ENCODE data around the gene EHMT2.

Gene EHMT2

DNA sequence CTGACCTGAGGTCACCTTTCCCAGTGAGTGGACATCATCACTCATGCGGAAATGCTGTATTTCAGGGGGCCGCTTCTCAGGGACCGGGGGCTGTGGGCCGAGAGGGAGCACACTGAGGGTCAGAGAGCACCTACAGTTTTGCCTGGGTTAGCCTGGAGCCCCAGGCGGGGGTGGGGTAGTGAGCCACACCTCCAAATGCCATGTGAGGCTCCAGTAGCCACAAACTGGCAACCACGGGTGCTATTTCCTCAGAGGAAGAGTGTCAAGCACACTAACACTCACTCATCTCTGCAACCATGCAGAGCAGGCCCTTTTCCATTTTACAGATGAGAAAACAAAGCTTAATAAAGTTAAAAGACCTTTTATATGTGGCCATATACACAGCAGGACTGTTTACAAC is 4.7 kb downstream of the EHMT2 start:
- Mint-ChIP-seq H3K4me1 (no peaks in the 10 kb centered on the region), H3K27me3 (ENCODE audit: low read depth) (no peaks in the 10 kb centered on the region), H3K4me3 (no peak overlapping the region), H3K27ac (no peak overlapping the region), H3K9me3 (no peaks in the 10 kb centered on the region), H3K36me3 (ENCODE audit: low read depth) (peaks cover 52% of the 10 kb centered on the region)
- TF ChIP-seq, protein P1, sequence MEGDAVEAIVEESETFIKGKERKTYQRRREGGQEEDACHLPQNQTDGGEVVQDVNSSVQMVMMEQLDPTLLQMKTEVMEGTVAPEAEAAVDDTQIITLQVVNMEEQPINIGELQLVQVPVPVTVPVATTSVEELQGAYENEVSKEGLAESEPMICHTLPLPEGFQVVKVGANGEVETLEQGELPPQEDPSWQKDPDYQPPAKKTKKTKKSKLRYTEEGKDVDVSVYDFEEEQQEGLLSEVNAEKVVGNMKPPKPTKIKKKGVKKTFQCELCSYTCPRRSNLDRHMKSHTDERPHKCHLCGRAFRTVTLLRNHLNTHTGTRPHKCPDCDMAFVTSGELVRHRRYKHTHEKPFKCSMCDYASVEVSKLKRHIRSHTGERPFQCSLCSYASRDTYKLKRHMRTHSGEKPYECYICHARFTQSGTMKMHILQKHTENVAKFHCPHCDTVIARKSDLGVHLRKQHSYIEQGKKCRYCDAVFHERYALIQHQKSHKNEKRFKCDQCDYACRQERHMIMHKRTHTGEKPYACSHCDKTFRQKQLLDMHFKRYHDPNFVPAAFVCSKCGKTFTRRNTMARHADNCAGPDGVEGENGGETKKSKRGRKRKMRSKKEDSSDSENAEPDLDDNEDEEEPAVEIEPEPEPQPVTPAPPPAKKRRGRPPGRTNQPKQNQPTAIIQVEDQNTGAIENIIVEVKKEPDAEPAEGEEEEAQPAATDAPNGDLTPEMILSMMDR (IDR thresholded peaks at IDR 0.05; ENCODE audit: unreplicated experiment in 3 of 3), result no peak

DNA sequence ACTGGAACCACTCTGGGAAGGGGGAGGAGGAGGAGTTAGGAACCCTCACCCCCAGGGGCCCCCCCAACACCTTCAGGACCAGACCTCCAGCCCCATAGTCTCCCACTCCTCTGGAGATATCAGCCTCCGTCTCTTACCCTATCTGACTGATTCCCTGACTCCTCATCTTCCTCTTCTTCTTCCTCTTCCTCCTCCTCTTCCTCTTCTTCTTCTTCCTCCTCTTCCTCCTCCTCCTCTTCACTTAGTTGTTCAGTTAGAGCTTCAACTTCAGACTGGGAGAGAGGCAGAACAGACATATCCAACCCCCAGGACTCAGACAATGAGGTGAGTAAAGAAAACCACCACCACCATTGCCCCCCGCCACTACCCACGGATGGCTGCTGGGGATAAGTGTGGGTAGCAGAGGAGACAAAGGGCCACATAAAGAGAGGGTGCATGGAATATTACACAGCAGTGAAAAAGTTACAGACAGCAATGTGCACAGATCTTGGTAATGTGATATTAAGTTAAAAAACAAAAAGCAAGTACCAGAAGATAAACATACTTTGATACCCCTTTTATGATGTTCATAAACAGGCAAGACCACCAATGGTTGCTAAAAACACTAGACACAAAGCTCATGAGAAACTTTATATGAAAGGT is 8.0 kb downstream of the EHMT2 start:
- Mint-ChIP-seq H3K27ac (no peak overlapping the region), H3K4me1 (no peaks in the 10 kb centered on the region), H3K9me3 (no peaks in the 10 kb centered on the region), H3K36me3 (ENCODE audit: low read depth) (peaks cover 71% of the 10 kb centered on the region), H3K4me3 (no peak overlapping the region), H3K27me3 (ENCODE audit: low read depth) (no peaks in the 10 kb centered on the region)
- TF ChIP-seq, protein P1 (IDR thresholded peaks at IDR 0.05; ENCODE audit: unreplicated experiment in 3 of 3), result no peak

DNA sequence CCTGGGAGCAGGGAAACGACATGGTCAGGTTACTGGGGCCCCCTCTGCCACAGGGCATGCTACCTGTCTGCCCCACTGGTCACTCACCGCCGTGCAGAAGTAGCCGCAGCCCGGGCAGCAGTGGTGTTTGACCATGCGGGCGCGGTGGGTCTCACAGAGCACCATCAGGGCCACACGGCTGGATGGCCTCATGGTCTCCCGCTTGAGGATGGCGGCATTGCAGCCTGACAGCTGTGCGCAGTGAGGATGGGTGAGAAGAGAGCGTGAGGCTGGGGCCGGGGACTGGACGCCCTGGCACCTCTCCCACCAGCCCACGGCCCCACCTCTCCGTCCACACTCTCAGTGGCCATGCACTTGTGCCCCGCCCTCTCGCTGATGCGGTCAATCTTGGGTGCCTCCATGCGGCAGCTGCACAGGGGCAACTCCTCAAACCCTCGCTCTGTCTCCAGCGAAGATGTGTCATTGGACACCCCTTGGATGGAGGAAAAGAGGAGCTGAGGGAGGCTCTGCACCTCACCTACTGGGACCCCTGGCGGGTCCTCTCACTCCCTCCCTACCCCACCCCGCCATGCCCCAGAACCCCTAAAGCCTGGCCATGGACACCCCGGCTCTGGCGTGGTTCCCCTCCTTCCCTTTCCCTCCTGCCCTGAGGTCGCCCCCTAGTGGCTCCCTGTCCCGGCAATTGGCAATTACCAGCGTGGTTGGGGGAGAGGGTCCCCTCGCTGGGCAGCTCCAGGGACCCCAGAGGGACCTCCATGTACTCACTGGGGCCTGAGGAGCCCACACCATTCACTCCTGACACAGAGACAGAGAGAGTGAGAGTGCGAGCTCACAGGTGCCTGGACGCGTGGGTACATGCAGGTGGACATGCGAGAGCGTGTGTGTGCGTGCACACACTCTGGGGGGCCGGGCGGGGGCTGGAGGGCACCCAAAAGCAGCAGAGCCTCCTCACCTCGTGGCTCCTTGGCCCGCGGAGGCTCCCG is 8.9 kb downstream of the EHMT2 start:
- H3K27ac Mint-ChIP-seq, result no peak overlapping the region
- H3K4me3 Mint-ChIP-seq, result no peak overlapping the region
- peaks cover 68% of the 10 kb centered on the region for H3K36me3 Mint-ChIP-seq (ENCODE audit: low read depth)
- H3K27me3 Mint-ChIP-seq (ENCODE audit: low read depth), result no peaks in the 10 kb centered on the region
- TF ChIP-seq, protein P1 (IDR thresholded peaks at IDR 0.05; ENCODE audit: unreplicated experiment in 3 of 3), result peak; percentile 58 to 68 (median 63)
- no peaks in the 10 kb centered on the region for H3K4me1 Mint-ChIP-seq
- H3K9me3 Mint-ChIP-seq, result no peaks in the 10 kb centered on the region

DNA sequence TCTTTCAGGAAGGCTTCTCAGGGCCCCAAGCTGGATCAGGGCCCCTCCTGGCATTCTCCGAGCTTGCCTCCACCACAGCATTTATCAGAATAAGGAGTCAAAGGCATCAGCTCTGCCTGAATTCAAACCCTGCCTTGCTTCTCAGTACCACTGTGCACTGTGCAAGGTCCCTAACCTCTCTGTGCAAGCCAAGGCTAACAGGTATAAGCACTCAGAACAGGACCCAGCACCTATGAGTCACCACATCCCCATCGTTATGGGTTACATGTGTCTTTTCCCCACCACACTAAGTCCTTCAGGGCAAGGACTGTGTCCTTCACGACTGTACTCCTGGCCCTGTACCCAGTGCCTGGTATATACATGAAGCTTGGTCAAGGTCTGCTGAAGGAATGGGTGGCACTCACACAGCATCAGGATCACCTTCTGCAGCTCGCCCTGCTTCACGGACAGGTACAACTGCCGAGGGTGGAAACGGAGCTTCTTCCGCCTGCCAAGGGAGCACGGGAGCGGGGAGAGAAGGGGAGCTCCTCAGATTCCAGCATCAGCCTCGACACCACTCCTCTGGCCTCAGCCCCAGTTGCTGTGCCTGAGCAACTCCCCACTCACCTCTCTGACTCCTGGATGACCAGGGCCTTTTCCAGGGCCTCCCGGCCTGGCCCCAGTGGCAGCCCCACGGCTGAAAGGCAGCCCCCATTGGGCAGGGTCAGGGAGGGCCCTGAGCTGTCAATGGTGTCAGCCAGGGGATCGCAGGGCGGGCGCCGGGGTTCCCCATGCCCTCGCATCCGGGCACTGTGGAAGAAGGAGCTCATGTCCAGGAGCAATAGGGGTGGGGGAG is 10.1 kb downstream of the EHMT2 start:
- H3K27ac Mint-ChIP-seq, result no peak overlapping the region
- no peaks in the 10 kb centered on the region for H3K27me3 Mint-ChIP-seq (ENCODE audit: low read depth)
- TF ChIP-seq, protein P1 (IDR thresholded peaks at IDR 0.05; ENCODE audit: unreplicated experiment in 3 of 3), result no peak
- H3K9me3 Mint-ChIP-seq, result no peaks in the 10 kb centered on the region
- H3K36me3 Mint-ChIP-seq (ENCODE audit: low read depth), result peaks cover 67% of the 10 kb centered on the region
- no peaks in the 10 kb centered on the region for H3K4me1 Mint-ChIP-seq
- no peak overlapping the region for H3K4me3 Mint-ChIP-seq

DNA sequence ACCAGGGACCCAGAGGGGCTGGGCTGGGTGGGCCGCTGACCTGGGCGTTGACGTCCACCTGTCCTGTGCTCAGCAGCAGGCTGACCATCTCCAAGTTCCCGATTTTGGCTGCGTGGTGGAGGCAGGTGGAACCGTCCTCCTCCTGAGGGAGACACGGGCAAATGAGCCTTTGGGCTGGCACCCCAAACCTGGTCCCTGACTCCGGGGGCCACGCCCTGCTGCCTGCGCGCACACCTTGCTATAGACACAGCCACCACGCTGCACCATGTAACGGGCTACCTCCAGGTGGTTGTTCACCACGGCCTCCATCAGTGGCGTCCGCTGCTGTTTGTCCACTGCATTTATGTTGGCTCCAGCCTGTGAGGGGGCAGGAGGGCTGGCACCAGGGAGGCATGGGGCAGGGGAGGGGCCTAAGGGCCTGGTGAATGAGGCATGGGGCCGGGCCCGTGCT is 10.9 kb downstream of the EHMT2 start:
- H3K4me1 Mint-ChIP-seq, result no peaks in the 10 kb centered on the region
- no peaks in the 10 kb centered on the region for H3K27me3 Mint-ChIP-seq (ENCODE audit: low read depth)
- H3K4me3 Mint-ChIP-seq, result no peak overlapping the region

More for the DNA sequence above, 10.9 kb downstream of the EHMT2 start:
- Mint-ChIP-seq H3K27ac (no peak overlapping the region), H3K36me3 (ENCODE audit: low read depth) (peaks cover 66% of the 10 kb centered on the region), H3K9me3 (no peaks in the 10 kb centered on the region)
- TF ChIP-seq, protein P1 (IDR thresholded peaks at IDR 0.05; ENCODE audit: unreplicated experiment in 3 of 3), result no peak
